Tibial nerve (tissue), 4 donors: ENCODE results near the gene TTLL6.
A peak's percentile ranks its signal among the peaks of the same experiment; 100 is the strongest.

Experiments
- CTCF ChIP-seq, 5 experiments: fragments of 200-600 bp in 3 of 5; fragments of 450-650 bp in 2 of 5; sonication (generic) in 3 of 5; IDR thresholded peaks; one replicate each; pipeline ENCODE4 v1.5.1; 2016 to 2019; ENCODE audit warnings: antibody characterized with exemption in 5 of 5, mild to moderate bottlenecking in 3 of 5, moderate library complexity in 2 of 5
- EP300 ChIP-seq, 2 donors: sonication (generic); formaldehyde crosslinking; IDR thresholded peaks; one replicate each; pipeline ENCODE4 v1.6.1; 2017; ENCODE audit warnings: antibody characterized with exemption in 2 of 2, mild to moderate bottlenecking in 1 of 2
- POLR2A ChIP-seq, 2 donors: fragments of 450-650 bp; IDR thresholded peaks; one replicate each; pipeline ENCODE4 v1.6.1; 2017; ENCODE audit warnings: antibody characterized with exemption in 2 of 2, mild to moderate bottlenecking in 2 of 2, moderate library complexity in 2 of 2

- TF ChIP-seq CTCF (IDR thresholded peaks at IDR 0.05): peak; percentile 87 to 95 (median 89)
- no peak for TF ChIP-seq EP300 (IDR thresholded peaks at IDR 0.05)
- TF ChIP-seq POLR2A (IDR thresholded peaks at IDR 0.05): no peak
Observed at GRCh38 chr17:48804936-48805411, 12.1 kb downstream of the TTLL6 start.
